ENCODE results near the gene ZFP36L2.

- TF ChIP-seq CTCF (IDR thresholded peaks at IDR 0.05; ENCODE audit: low read depth, low read length) (no peak), EZH2phosphoT487 (IDR thresholded peaks at IDR 0.05; ENCODE audit: low read depth) (no peak)
Observed at GRCh38 chr2:43250015-43250414, 23.6 kb upstream of the ZFP36L2 start.

Data from OCI-LY3 (cell line).